ENCODE measurements around the gene NDUFS8. TPM values are rescaled to one million over a fixed set of nuclear protein-coding genes. Genes with fewer than 3 reads are reported as not detected.

The NDUFS8 gene
- total and polyA plus RNA-seq, 2 of the 13 experiments (the other 11 are each of a cell fraction or from before 2014, with no cell fraction given): 96.7 to 158 TPM

DNA sequence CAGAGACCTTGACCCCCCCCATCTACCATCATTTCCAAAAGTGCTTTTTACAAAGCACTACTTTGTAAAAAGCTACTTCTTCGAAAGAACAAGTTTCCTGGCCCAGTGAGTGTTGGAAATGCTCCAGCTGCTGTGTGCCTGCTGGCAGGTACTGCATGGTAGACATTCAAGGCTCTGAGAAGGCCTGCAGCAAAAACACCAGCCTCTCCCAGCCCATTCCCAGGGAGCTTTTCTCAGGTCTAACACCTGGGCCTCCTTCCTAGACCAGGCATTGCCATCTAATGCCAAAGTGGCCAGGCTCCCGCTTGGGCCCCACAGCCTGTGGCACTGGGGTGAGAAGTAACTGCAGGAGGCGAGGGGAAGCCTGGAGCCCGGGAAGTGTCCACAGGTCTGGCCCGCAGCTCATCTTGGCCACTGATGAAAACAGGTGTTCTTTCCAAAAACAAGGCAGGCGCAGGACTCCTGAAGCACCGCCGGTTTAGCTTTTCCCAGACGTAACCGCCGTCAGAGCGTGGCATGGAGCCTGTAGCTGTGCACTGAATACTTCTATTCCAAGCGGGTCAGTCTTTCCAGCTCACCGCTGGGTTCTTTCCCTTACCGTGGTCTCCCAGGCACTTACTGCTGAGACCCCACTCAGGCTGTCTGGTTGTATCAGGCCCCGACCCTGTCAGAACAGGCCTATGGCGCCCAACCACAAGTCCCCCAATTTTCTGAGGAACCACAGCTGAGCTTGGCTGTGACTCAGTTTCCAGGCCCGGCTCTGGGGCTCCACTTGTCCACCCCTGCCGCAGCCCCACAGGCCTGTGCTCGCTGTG lies 7.1 kb downstream of the NDUFS8 start (continued):
- TF ChIP-seq ZNF329 (CRISPR knock-in tag; IDR thresholded peaks at IDR 0.05; ENCODE audit: low read depth): no peak
- TF ChIP-seq, protein P1, sequence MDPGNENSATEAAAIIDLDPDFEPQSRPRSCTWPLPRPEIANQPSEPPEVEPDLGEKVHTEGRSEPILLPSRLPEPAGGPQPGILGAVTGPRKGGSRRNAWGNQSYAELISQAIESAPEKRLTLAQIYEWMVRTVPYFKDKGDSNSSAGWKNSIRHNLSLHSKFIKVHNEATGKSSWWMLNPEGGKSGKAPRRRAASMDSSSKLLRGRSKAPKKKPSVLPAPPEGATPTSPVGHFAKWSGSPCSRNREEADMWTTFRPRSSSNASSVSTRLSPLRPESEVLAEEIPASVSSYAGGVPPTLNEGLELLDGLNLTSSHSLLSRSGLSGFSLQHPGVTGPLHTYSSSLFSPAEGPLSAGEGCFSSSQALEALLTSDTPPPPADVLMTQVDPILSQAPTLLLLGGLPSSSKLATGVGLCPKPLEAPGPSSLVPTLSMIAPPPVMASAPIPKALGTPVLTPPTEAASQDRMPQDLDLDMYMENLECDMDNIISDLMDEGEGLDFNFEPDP (CRISPR knock-in tag; conservative IDR thresholded peaks at IDR 0.05): 0 out of 2 replicates have a peak, but pooled peaks have one; percentile 67
- TF ChIP-seq, protein P2, sequence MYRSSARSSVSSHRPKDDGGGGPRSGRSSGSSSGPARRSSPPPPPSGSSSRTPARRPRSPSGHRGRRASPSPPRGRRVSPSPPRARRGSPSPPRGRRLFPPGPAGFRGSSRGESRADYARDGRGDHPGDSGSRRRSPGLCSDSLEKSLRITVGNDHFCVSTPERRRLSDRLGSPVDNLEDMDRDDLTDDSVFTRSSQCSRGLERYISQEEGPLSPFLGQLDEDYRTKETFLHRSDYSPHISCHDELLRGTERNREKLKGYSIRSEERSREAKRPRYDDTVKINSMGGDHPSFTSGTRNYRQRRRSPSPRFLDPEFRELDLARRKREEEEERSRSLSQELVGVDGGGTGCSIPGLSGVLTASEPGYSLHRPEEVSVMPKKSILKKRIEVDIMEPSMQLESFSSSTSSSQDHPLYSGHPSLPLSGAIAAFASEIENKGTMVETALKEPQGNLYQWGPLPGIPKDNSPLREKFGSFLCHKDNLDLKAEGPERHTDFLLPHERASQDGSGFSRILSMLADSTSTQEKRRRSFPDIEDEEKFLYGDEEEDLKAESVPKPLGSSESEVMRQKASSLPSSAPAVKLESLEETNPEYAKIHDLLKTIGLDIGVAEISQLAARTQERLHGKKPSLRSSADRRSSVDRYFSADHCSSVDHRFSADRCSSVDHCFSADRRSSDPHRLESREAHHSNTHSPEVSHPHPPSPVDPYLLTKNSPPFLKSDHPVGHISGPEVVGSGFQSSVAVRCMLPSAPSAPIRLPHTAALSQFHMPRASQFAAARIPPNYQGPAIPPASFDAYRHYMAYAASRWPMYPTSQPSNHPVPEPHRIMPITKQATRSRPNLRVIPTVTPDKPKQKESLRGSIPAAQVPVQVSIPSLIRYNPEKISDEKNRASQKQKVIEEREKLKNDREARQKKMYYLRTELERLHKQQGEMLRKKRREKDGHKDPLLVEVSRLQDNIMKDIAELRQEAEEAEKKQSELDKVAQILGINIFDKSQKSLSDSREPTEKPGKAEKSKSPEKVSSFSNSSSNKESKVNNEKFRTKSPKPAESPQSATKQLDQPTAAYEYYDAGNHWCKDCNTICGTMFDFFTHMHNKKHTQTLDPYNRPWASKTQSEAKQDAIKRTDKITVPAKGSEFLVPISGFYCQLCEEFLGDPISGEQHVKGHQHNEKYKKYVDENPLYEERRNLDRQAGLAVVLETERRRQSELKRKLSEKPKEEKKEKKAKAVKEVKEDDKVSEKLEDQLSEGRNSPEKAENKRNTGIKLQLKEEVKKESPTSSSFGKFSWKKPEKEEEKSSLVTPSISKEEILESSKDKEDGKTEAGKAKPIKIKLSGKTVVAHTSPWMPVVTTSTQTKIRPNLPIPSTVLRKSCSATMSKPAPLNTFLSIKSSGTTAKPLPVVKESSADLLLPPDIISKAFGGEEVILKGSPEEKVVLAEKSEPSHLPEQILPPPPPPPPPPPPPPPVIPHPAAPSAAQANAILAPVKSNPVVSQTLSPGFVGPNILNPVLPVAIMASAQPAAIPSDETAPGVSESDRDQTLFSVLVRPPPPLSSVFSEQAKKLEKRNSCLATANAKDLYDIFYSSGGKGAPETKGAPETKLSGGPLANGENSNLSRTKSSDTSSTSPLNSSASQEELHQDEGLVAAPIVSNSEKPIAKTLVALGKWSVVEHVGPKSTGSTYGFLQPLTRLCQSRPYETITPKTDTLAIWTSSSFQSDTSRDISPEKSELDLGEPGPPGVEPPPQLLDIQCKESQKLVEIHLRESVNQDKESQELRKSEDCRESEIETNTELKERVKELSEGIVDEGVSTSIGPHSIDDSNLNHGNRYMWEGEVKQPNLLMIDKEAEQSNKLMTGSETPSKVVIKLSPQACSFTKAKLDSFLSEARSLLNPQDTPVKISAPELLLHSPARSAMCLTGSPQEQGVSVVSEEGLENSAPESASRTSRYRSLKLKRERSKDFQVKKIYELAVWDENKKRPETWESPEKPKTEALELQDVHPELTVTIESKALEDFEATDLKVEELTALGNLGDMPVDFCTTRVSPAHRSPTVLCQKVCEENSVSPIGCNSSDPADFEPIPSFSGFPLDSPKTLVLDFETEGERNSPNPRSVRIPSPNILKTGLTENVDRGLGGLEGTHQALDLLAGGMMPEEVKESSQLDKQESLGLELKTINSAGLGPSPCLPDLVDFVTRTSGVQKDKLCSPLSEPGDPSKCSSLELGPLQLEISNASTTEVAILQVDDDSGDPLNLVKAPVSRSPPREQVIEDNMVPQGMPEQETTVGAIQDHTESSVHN (CRISPR knock-in tag; IDR thresholded peaks at IDR 0.05): no peak
- TF ChIP-seq PHF8 (CRISPR knock-in tag; IDR thresholded peaks at IDR 0.05): no peak
- TF ChIP-seq ZSCAN22 (CRISPR knock-in tag; IDR thresholded peaks at IDR 0.05): no peak
- no peak for TF ChIP-seq ZNF225 (CRISPR knock-in tag; IDR thresholded peaks at IDR 0.05)
- TF ChIP-seq FOXO1 (CRISPR knock-in tag; IDR thresholded peaks at IDR 0.05): 0 out of 2 replicates have a peak, but pooled peaks have one; percentile 12
- no peak for TF ChIP-seq HNRNPL (IDR thresholded peaks at IDR 0.05; ENCODE audit: low read depth, low read length)
- TF ChIP-seq, protein P3, sequence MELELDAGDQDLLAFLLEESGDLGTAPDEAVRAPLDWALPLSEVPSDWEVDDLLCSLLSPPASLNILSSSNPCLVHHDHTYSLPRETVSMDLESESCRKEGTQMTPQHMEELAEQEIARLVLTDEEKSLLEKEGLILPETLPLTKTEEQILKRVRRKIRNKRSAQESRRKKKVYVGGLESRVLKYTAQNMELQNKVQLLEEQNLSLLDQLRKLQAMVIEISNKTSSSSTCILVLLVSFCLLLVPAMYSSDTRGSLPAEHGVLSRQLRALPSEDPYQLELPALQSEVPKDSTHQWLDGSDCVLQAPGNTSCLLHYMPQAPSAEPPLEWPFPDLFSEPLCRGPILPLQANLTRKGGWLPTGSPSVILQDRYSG (CRISPR knock-in tag; IDR thresholded peaks at IDR 0.05): no peak
- no peak for TF ChIP-seq PHF20 (CRISPR knock-in tag; IDR thresholded peaks at IDR 0.05)
- TF ChIP-seq, protein P4, sequence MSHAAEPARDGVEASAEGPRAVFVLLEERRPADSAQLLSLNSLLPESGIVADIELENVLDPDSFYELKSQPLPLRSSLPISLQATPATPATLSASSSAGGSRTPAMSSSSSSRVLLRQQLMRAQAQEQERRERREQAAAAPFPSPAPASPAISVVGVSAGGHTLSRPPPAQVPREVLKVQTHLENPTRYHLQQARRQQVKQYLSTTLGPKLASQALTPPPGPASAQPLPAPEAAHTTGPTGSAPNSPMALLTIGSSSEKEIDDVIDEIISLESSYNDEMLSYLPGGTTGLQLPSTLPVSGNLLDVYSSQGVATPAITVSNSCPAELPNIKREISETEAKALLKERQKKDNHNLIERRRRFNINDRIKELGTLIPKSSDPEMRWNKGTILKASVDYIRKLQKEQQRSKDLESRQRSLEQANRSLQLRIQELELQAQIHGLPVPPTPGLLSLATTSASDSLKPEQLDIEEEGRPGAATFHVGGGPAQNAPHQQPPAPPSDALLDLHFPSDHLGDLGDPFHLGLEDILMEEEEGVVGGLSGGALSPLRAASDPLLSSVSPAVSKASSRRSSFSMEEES (CRISPR knock-in tag; IDR thresholded peaks at IDR 0.05): no peak
- TF ChIP-seq SAFB2 (CRISPR knock-in tag; IDR thresholded peaks at IDR 0.05; ENCODE audit: borderline replicate concordance, low read depth): no peak
- TF ChIP-seq NRL (CRISPR knock-in tag; IDR thresholded peaks at IDR 0.05; ENCODE audit: borderline replicate concordance): no peak
- TF ChIP-seq ZNF136 (CRISPR knock-in tag; IDR thresholded peaks at IDR 0.05; ENCODE audit: low read depth): no peak
- TF ChIP-seq RELA (CRISPR knock-in tag; IDR thresholded peaks at IDR 0.05): no peak
- TF ChIP-seq, protein P5, sequence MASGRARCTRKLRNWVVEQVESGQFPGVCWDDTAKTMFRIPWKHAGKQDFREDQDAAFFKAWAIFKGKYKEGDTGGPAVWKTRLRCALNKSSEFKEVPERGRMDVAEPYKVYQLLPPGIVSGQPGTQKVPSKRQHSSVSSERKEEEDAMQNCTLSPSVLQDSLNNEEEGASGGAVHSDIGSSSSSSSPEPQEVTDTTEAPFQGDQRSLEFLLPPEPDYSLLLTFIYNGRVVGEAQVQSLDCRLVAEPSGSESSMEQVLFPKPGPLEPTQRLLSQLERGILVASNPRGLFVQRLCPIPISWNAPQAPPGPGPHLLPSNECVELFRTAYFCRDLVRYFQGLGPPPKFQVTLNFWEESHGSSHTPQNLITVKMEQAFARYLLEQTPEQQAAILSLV (CRISPR knock-in tag; IDR thresholded peaks at IDR 0.05; ENCODE audit: borderline replicate concordance): no peak
